Inflammatory macrophage (primary cell): ENCODE measurements around the gene TBP.
"Not testable (repeated sequence)": the region's sequence is repeated elsewhere in the genome, so short reads cannot be mapped to it uniquely, and the experiment has no call there.

Experiments used
- DNase-seq, 2 donors: peaks; one replicate each; pipeline ENCODE4 v3.0.0-alpha.2; 2020 to 2022

TBP gene

GRCh38 chr6:170612256-170612804, 58.2 kb downstream of the TBP start:
- not testable (repeated sequence) for DNase-seq

DNA sequence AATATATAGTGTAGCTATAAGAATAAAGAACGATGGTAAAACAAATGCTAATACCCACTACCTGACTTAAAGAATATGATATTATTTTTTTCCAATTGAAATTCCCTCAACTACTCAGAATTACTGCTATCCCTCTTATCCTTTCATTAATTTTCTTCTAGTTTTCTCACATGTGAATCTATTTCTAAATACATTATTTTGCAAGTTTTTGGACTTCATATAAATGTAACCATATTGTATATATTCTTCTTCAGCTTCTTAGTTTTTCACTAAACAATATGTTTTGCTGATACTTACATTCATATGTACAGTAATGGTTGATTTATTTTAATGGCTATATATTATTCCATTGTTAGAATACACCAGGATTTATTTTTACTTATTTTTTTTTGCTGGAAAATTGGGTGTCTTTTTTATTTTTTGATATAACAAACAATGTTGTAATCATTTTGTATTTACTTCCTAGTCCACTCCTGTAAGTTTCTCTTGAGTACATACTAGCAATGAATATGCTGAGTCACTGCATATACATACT, 61.9 kb downstream of the TBP start:
- not testable (repeated sequence) for DNase-seq
